B cell (primary cell): ENCODE data around the gene CXCR3. TPM values are rescaled to one million over a fixed set of nuclear protein-coding genes. Genes with fewer than 3 reads are reported as not detected.

Experiments
- ATAC-seq: fragments of 200-7000 bp; cut with Tn5 transposase; one replicate; pipeline ENCODE4 v1.10.0; 2021; ENCODE audit warnings: low read depth, mild to moderate bottlenecking, moderate number of reproducible peaks, moderate library complexity
- CTCF ChIA-PET: fragments of 350-600 bp; sonication (Branson Sonifier 250); formaldehyde crosslinking; loops from one replicate; lab custom pipeline; 2021; ENCODE audit warnings: antibody characterized with exemption, inconsistent platforms; lab: Charles Lee
- POLR2A ChIA-PET: fragments of 350-600 bp; sonication (Branson Sonifier 250); formaldehyde crosslinking; loops from one replicate; lab custom pipeline; 2021; ENCODE audit warnings: antibody characterized with exemption; lab: Charles Lee
- DNase-seq: peaks from one replicate; pipeline ENCODE4 v3.0.0; 2013
- H2AFZ ChIP-seq: 2 replicates; pipeline ENCODE4 v1.6.1; 2012; ENCODE audit warnings: mild to moderate bottlenecking, low read depth, low read length; ENCODE audit not compliant: insufficient read depth, poor library complexity, severe bottlenecking
- H3K27ac ChIP-seq, 2 donors: 1 replicate in 1 of 2; 2 replicates in 1 of 2; pipeline ENCODE4 v1.5.1; 2012 to 2013; ENCODE audit warnings: low read length in 2 of 2, mild to moderate bottlenecking in 2 of 2, moderate library complexity in 1 of 2
- H3K27me3 ChIP-seq, 4 experiments: fragments of 200-600 bp in 1 of 4; sonication (generic) in 1 of 4; replicated peaks in 1 of 4; 1 replicate in 2 of 4; 2 replicates in 2 of 4; pipeline versions ENCODE4 v1.6.1 to v1.7.0; 2013 to 2016; ENCODE audit warnings: low read length in 3 of 4, mild to moderate bottlenecking in 2 of 4, mixed read lengths in 1 of 4, moderate library complexity in 1 of 4; ENCODE audit not compliant: insufficient read depth in 4 of 4, control insufficient read depth in 3 of 4; ENCODE audit errors: control extremely low read depth in 1 of 4
- H3K36me3 ChIP-seq, 2 experiments: replicated peaks in 1 of 2; 1 replicate in 1 of 2; 2 replicates in 1 of 2; pipeline versions ENCODE4 v1.6.1 to v1.7.1; 2013; ENCODE audit warnings: low read length in 1 of 2; ENCODE audit not compliant: insufficient read depth in 2 of 2, control insufficient read depth in 1 of 2; ENCODE audit errors: control extremely low read depth in 1 of 2, extremely low read depth in 1 of 2
- H3K4me1 ChIP-seq, 2 donors: fragments of 200-600 bp in 1 of 2; sonication (generic) in 1 of 2; 1 replicate in 1 of 2; 2 replicates in 1 of 2; pipeline versions ENCODE4 v1.5.1 to v1.6.1; 2013 to 2017; ENCODE audit warnings: low read length in 2 of 2; ENCODE audit not compliant: control insufficient read depth in 2 of 2, insufficient read depth in 2 of 2
- H3K4me2 ChIP-seq: replicated peaks from 2 replicates; pipeline ENCODE3; 2012; ENCODE audit warnings: mild to moderate bottlenecking, low read depth, low read length; ENCODE audit not compliant: poor library complexity, severe bottlenecking
- H3K4me3 ChIP-seq, 5 experiments: fragments of 200-600 bp in 1 of 5; sonication (generic) in 1 of 5; 1 replicate in 3 of 5; 2 replicates in 2 of 5; pipeline versions ENCODE4 v1.5.1 to v1.7.0; 2011 to 2016; ENCODE audit warnings: low read length in 4 of 5, mild to moderate bottlenecking in 4 of 5, low read depth in 2 of 5, control low read depth in 1 of 5, moderate library complexity in 1 of 5; ENCODE audit not compliant: insufficient read depth in 1 of 5; ENCODE audit errors: control extremely low read depth in 1 of 5, extremely low read depth in 1 of 5
- H3K79me2 ChIP-seq: fragments of 200-600 bp; sonication (generic); one replicate; pipeline ENCODE4 v1.6.0; 2016; ENCODE audit warnings: low read length; ENCODE audit not compliant: control insufficient read depth, insufficient read depth
- H3K9ac ChIP-seq: fragments of 200-600 bp; sonication (generic); 2 replicates; pipeline ENCODE4 v1.6.1; 2017; ENCODE audit warnings: mild to moderate bottlenecking, low read length, moderate library complexity
- H3K9me3 ChIP-seq, 3 donors: one replicate each; pipeline versions ENCODE4 v1.6.1 to v1.7.1; 2013; ENCODE audit warnings: low read length in 2 of 3; ENCODE audit not compliant: control insufficient read depth in 2 of 3, insufficient read depth in 1 of 3; ENCODE audit errors: control extremely low read depth in 1 of 3
- H4K20me1 ChIP-seq: 2 replicates; pipeline ENCODE4 v1.6.0; 2012; ENCODE audit warnings: mild to moderate bottlenecking, low read length; ENCODE audit not compliant: insufficient read depth, control insufficient read depth, poor library complexity, severe bottlenecking
- H3K27ac Mint-ChIP-seq: one replicate; pipeline ENCODE4 v1.8.0; 2021; ENCODE audit warnings: mixed read lengths
- H3K27me3 Mint-ChIP-seq: one replicate; pipeline ENCODE4 v1.8.0; 2021; ENCODE audit warnings: mixed read lengths
- H3K4me1 Mint-ChIP-seq: one replicate; pipeline ENCODE4 v1.8.0; 2021; ENCODE audit warnings: mixed read lengths
- H3K4me3 Mint-ChIP-seq: one replicate; pipeline ENCODE4 v1.8.0; 2021; ENCODE audit warnings: mixed read lengths
- H3K9me3 Mint-ChIP-seq: one replicate; pipeline ENCODE4 v1.8.0; 2022; ENCODE audit warnings: mixed read lengths; ENCODE audit not compliant: insufficient read depth
- EZH2 ChIP-seq: IDR thresholded peaks from 2 replicates; pipeline ENCODE4 v1.6.1; 2012; ENCODE audit warnings: borderline replicate concordance, low read depth, mild to moderate bottlenecking, moderate library complexity, low read length; ENCODE audit not compliant: insufficient read depth, poor library complexity, severe bottlenecking
- WGBS: methylation state at CpG from one replicate; pipeline ENCODE4 v1.1.5; 2013; ENCODE audit warnings: missing lambda C conversion rate; ENCODE audit not compliant: insufficient coverage; 5-methylcytosine and 5-hydroxymethylcytosine counted together
- intact Hi-C: fragments of 100-400 bp; cut with micrococcal nuclease; formaldehyde crosslinking; loops from one replicate; pipeline ENCODE4 v1.10.0; 2022
- polyA plus RNA-seq: library from polyadenylated mRNA; depleted of rRNA; stranded (reverse); fragments of >200 nt; gene quantifications from 2 replicates; pipeline ENCODE4 v1.2.3, GENCODE V29; 2012
- total RNA-seq, 2 donors: library from RNA; stranded (reverse); fragments of 120-200 nt in 1 of 2; gene quantifications; 1 replicate in 1 of 2; 2 replicates in 1 of 2; pipeline versions ENCODE4 v1.2.3 to v1.2.4, GENCODE V29; 2013 to 2022
- TF ChIP-seq, protein P1 (sequence below): fragments of 200-600 bp; IDR thresholded peaks from one replicate; pipeline ENCODE4 v1.8.0; 2022; ENCODE audit warnings: antibody characterized with exemption, mild to moderate bottlenecking

CXCR3 gene
- total and polyA plus RNA-seq, 2 donors (not counting 1 experiment from before 2014, with no cell fraction given): 6.9 to 8.7 TPM

DNA sequence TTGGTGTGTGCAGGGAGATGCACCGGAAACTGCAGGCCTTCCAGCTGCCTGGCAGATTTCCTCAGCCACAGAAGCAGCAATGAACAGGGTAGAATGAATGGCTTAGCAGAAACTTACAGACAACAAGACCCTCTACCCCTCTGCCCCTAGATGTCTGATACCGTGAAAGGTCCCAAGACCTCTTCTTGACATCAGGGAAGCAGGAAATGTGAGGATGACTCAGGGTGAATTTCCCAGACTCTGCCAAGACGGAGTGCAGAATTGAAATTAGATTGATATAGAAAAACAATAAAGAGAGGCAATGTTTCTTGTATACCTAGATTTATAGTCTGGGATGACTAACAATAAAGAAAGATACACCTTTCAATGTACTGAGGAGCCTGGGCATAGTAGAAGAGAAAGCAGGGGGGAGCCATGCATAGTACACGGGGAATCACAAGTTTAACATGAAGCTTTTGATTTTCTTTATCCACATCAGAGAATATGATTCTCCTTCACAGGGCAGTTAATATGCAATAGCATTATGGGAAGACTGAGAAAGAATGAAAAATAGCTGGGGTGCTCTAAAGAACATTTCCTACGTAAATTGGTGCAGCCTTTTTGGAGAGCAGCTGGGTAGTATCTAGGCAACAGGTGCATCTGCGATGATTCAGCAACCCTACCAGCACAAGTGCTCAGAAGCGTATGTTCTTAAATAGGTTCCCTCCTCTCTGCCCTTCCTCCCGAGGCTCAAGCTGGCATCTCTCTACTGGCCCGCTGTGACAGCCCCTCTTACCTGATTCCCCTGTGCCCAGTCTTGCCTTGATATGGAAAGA is 18.3 kb upstream of the CXCR3 start:
- DNase-seq (peak; percentile 31), ATAC-seq (peak; percentile 61)
- no peaks in the 10 kb centered on the region for H3K9me3 ChIP-seq
- no peaks in the 10 kb centered on the region for H3K27me3 Mint-ChIP-seq
- H3K4me1 Mint-ChIP-seq: peaks cover 18% of the 10 kb centered on the region
- no peaks in the 10 kb centered on the region for H3K27me3 ChIP-seq
- WGBS: 20% methylated on average over 1 of the region's 9 CpGs
- TF ChIP-seq, protein P1, sequence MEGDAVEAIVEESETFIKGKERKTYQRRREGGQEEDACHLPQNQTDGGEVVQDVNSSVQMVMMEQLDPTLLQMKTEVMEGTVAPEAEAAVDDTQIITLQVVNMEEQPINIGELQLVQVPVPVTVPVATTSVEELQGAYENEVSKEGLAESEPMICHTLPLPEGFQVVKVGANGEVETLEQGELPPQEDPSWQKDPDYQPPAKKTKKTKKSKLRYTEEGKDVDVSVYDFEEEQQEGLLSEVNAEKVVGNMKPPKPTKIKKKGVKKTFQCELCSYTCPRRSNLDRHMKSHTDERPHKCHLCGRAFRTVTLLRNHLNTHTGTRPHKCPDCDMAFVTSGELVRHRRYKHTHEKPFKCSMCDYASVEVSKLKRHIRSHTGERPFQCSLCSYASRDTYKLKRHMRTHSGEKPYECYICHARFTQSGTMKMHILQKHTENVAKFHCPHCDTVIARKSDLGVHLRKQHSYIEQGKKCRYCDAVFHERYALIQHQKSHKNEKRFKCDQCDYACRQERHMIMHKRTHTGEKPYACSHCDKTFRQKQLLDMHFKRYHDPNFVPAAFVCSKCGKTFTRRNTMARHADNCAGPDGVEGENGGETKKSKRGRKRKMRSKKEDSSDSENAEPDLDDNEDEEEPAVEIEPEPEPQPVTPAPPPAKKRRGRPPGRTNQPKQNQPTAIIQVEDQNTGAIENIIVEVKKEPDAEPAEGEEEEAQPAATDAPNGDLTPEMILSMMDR: no peak
- TF ChIP-seq EZH2: no peak
- peak overlapping the region; percentile 65 to 73 for H3K27ac ChIP-seq
- no peaks in the 10 kb centered on the region for H3K9me3 Mint-ChIP-seq
- peak overlapping the region; percentile 44 for H3K4me3 Mint-ChIP-seq
- intact Hi-C loops: no loop called here
- H4K20me1 ChIP-seq: no peaks in the 10 kb centered on the region
- ChIA-PET CTCF (interaction anchor here (0.8 to 1.6 kb wide), 3 partner anchors 11 to 19 kb away, joined by 4 read pairs; partner anchors contain the start of gene CXCR3), POLR2A (interaction anchor here (0.6 to 1.7 kb wide), 3 partner anchors 14 to 382 kb away, joined by 3 to 5 read pairs (median 3); no protein-coding TSS in a partner anchor)
- H3K79me2 ChIP-seq: no peaks in the 10 kb centered on the region
- H3K4me2 ChIP-seq: peak overlapping the region; percentile 20
- H2AFZ ChIP-seq: peak overlapping the region; percentile 50
- no peak overlapping the region for H3K9ac ChIP-seq
- H3K27ac Mint-ChIP-seq: peak overlapping the region; percentile 81
- peaks cover 24 to 27% of the 10 kb centered on the region in 2 donors for H3K4me1 ChIP-seq
- H3K36me3 ChIP-seq: no peaks in the 10 kb centered on the region
- H3K4me3 ChIP-seq: no peak overlapping the region

DNA sequence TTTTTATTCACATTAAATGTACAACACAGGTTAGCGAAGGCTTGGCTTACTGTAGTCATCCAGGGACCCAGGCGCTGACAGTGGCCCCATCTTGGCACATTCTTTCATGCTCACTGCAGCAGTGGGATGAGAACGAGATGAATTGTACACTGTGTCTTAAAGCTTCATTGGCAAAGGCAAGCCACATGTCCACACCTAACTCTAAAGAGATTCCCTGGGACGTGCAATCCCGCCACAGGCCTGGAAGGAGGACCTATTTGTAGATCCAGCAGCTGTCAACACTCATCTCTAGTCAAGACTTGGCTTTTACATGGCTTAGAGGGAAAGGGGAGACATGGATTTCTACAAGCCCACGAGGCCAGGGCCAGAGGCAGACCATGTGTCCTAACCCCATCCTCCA is 16.1 kb upstream of the CXCR3 start:
- no peaks in the 10 kb centered on the region for H3K27me3 ChIP-seq
- ChIA-PET CTCF (no interaction called here), POLR2A (interaction anchor here (1.0 kb wide), 1 partner anchor 9 kb away, joined by 3 read pairs; no protein-coding TSS in a partner anchor)
- no peak overlapping the region for H2AFZ ChIP-seq
- H3K79me2 ChIP-seq: no peaks in the 10 kb centered on the region
- no peak overlapping the region for H3K4me3 Mint-ChIP-seq
- H3K4me2 ChIP-seq: no peak overlapping the region
- DNase-seq (no peak), ATAC-seq (no peak)
- no peak for TF ChIP-seq EZH2
- TF ChIP-seq, protein P1: no peak
- no peak overlapping the region for H3K27ac Mint-ChIP-seq
- no peak overlapping the region for H3K9ac ChIP-seq
- H3K4me1 ChIP-seq: peaks cover 30 to 37% of the 10 kb centered on the region in 2 donors
- H4K20me1 ChIP-seq: no peaks in the 10 kb centered on the region
- no peaks in the 10 kb centered on the region for H3K9me3 Mint-ChIP-seq
- H3K9me3 ChIP-seq: no peaks in the 10 kb centered on the region
- no peaks in the 10 kb centered on the region for H3K27me3 Mint-ChIP-seq
- intact Hi-C loops: no loop called here
- H3K36me3 ChIP-seq: no peaks in the 10 kb centered on the region
- peaks cover 25% of the 10 kb centered on the region for H3K4me1 Mint-ChIP-seq
- H3K27ac ChIP-seq: no peak overlapping the region
- no peak overlapping the region for H3K4me3 ChIP-seq
- WGBS: 100% methylated on average over 3 of the region's 6 CpGs
